ENCODE results near the gene ATP6V0B. TPM values are rescaled to one million over a fixed set of nuclear protein-coding genes. Genes with fewer than 3 reads are reported as not detected.

Gene ATP6V0B
- total RNA-seq, 1 donor = 89.4 TPM

DNA sequence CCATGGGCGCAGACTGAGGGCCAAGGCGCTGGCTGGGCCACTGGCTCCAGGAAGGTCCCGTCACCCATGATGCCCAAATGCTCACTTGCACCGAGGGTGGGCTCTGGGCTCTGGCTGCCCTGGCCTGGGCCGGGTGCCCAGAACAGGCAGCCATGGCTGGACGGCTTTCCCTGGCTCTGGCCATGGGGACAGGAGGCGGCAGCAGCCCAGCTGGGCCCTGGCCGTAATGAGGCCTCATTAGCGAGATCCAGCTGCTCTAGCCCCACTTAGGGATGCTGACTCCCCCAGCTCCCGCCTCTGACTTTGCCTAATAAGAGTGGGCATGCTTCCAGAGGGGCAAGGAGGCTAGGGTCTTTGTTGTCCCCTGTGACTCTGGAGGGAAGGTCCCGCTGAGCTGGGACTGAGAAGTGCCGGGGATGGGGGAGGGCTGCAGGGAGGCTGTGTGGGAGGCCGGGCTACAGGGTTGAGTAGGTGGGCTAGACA is 44.7 kb downstream of the ATP6V0B start:
- H3K36me3 ChIP-seq (ENCODE audit: insufficient read depth, low read length) = no peaks in the 10 kb centered on the region
- H3K4me3 ChIP-seq (ENCODE audit: insufficient read depth, low read length) = no peak overlapping the region
- H3K4me1 ChIP-seq (ENCODE audit: insufficient read depth, low read length) = peaks cover 15% of the 10 kb centered on the region
- no peaks in the 10 kb centered on the region for H4K20me1 ChIP-seq (ENCODE audit: insufficient read depth, low read length)
- peak; percentile 18 for DNase-seq (ENCODE audit: insufficient read length, low spot score, missing footprints)
- no peaks in the 10 kb centered on the region for H3K79me2 ChIP-seq (ENCODE audit: insufficient read depth, low read length)
- no peaks in the 10 kb centered on the region for H3K9me3 ChIP-seq (ENCODE audit: low read depth, low read length)
- H3K4me2 ChIP-seq (ENCODE audit: insufficient read depth, low read length) = no peak overlapping the region
- TF ChIP-seq CTCF (IDR thresholded peaks at IDR 0.05; ENCODE audit: extremely low read depth, low read depth, low read length) = no peak
- H3K27ac ChIP-seq (ENCODE audit: low read depth, low read length) = no peak overlapping the region
- no peak overlapping the region for H2AFZ ChIP-seq (ENCODE audit: low read length)
- H3K27me3 ChIP-seq (ENCODE audit: insufficient read depth, low read length) = no peaks in the 10 kb centered on the region

DNA sequence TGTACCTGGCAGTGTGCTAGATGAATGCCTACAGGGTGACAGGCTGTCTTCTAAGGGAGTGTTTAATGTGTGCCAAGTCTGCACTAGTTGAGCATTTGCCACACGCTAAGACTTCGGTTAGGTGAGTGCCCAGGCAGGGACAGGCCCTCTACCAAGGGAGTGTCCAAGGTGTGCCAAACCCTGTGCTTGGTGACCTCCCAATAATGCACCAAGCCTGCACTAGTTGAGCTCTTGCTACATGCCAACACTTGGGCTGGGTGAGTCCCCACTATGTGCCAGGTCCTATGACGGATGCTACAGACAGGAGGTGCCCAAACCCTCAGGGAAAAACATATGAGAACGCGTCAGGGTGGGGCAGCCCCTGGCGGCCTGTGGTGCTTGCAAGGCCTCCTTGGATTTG is 45.7 kb downstream of the ATP6V0B start:
- Histone ChIP-seq H3K4me2 (ENCODE audit: insufficient read depth, low read length) (no peak overlapping the region), H3K27me3 (ENCODE audit: insufficient read depth, low read length) (no peaks in the 10 kb centered on the region), H2AFZ (ENCODE audit: low read length) (no peak overlapping the region), H3K4me3 (ENCODE audit: insufficient read depth, low read length) (no peak overlapping the region), H3K4me1 (ENCODE audit: insufficient read depth, low read length) (peaks cover 12% of the 10 kb centered on the region), H3K9me3 (ENCODE audit: low read depth, low read length) (no peaks in the 10 kb centered on the region), H3K36me3 (ENCODE audit: insufficient read depth, low read length) (no peaks in the 10 kb centered on the region), H4K20me1 (ENCODE audit: insufficient read depth, low read length) (no peaks in the 10 kb centered on the region), H3K79me2 (ENCODE audit: insufficient read depth, low read length) (no peaks in the 10 kb centered on the region), H3K27ac (ENCODE audit: low read depth, low read length) (no peak overlapping the region)
- peak; percentile 47 for DNase-seq (ENCODE audit: insufficient read length, low spot score, missing footprints)
- TF ChIP-seq CTCF (IDR thresholded peaks at IDR 0.05; ENCODE audit: extremely low read depth, low read depth, low read length) = no peak

GRCh38 chr1:44021156-44021555 is 46.4 kb downstream of the ATP6V0B start:
- H3K4me3 ChIP-seq (ENCODE audit: insufficient read depth, low read length) = no peak overlapping the region
- no peaks in the 10 kb centered on the region for H3K27me3 ChIP-seq (ENCODE audit: insufficient read depth, low read length)
- peak; percentile 45 for DNase-seq (ENCODE audit: insufficient read length, low spot score, missing footprints)
- H3K79me2 ChIP-seq (ENCODE audit: insufficient read depth, low read length) = no peaks in the 10 kb centered on the region
- H4K20me1 ChIP-seq (ENCODE audit: insufficient read depth, low read length) = no peaks in the 10 kb centered on the region
- TF ChIP-seq CTCF (IDR thresholded peaks at IDR 0.05; ENCODE audit: extremely low read depth, low read depth, low read length) = no peak
- H3K36me3 ChIP-seq (ENCODE audit: insufficient read depth, low read length) = no peaks in the 10 kb centered on the region
- H3K4me1 ChIP-seq (ENCODE audit: insufficient read depth, low read length) = peaks cover 7% of the 10 kb centered on the region
- no peak overlapping the region for H3K27ac ChIP-seq (ENCODE audit: low read depth, low read length)
- H3K4me2 ChIP-seq (ENCODE audit: insufficient read depth, low read length) = no peak overlapping the region
- no peak overlapping the region for H2AFZ ChIP-seq (ENCODE audit: low read length)
- no peaks in the 10 kb centered on the region for H3K9me3 ChIP-seq (ENCODE audit: low read depth, low read length)

DNA sequence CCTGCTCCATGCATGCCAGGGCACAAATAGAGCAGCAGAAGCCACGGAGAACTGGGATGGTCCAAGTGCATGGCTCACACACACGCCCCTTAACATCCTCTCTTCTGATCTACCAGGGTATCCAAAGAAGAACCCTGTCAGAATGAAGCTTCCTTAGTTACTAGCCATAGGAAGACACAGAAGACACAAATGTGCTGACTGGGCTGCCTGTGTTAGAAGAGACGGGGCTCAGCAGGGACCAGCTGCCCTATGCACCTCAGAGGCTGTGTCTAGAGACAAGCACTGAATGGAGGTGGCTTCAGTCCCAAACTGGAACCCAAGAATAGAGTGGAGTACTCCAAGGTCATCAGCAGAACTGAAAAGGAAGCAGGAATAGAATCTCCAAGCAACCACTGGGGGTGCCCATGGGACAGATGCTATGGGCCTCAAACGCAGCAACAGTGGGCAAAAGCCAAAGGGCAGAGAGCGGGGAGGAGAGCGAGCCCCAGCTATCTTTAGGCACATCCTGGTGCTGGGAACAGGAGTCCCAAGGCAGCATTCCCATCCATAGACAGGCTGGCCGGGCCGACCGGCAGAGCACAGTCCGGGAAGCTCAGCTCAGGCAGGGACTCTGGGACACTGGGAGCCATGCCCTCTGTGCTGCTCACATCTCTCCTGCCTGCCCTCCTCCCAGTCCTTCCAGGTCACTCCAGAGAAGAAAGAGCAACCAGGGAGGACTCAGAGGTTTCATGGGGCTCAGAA is 47.0 kb downstream of the ATP6V0B start:
- no peaks in the 10 kb centered on the region for H3K36me3 ChIP-seq (ENCODE audit: insufficient read depth, low read length)
- H3K9me3 ChIP-seq (ENCODE audit: low read depth, low read length) = no peaks in the 10 kb centered on the region
- no peak overlapping the region for H3K27ac ChIP-seq (ENCODE audit: low read depth, low read length)
- no peak overlapping the region for H3K4me2 ChIP-seq (ENCODE audit: insufficient read depth, low read length)
- no peaks in the 10 kb centered on the region for H4K20me1 ChIP-seq (ENCODE audit: insufficient read depth, low read length)
- DNase-seq (ENCODE audit: insufficient read length, low spot score, missing footprints) = peak; percentile 39
- TF ChIP-seq CTCF (IDR thresholded peaks at IDR 0.05; ENCODE audit: extremely low read depth, low read depth, low read length) = peak; percentile 27
- H3K27me3 ChIP-seq (ENCODE audit: insufficient read depth, low read length) = no peaks in the 10 kb centered on the region
- no peaks in the 10 kb centered on the region for H3K79me2 ChIP-seq (ENCODE audit: insufficient read depth, low read length)
- H3K4me1 ChIP-seq (ENCODE audit: insufficient read depth, low read length) = peaks cover 7% of the 10 kb centered on the region
- H2AFZ ChIP-seq (ENCODE audit: low read length) = no peak overlapping the region
- H3K4me3 ChIP-seq (ENCODE audit: insufficient read depth, low read length) = no peak overlapping the region
